HCT116 (cell line): ENCODE measurements around the gene TRUB1. TPM values are rescaled to one million over a fixed set of nuclear protein-coding genes. Genes with fewer than 3 reads are reported as not detected.

Source experiments
- ATAC-seq: fragments of 200-7000 bp; cut with Tn5 transposase; 2 replicates; pipeline ENCODE4 v1.9.1; 2020; ENCODE audit warnings: mild to moderate bottlenecking, moderate library complexity
- BruUV-seq: library from RNA; stranded (reverse); fragments of 400-500 nt; replicated peaks from 2 replicates; lab custom pipeline; 2021; lab: Mats Ljungman, UMichigan
- CTCF ChIA-PET: fragments of 300-600 bp; sonication (Branson Sonifier 250); formaldehyde crosslinking; loops from one replicate; lab custom pipeline; 2021; ENCODE audit warnings: antibody characterized with exemption; lab: Charles Lee
- POLR2A ChIA-PET: fragments of 300-600, 350-600 bp; sonication (Branson Sonifier 250); formaldehyde crosslinking; loops from one replicate; lab custom pipeline; 2021; ENCODE audit warnings: antibody characterized with exemption; lab: Charles Lee
- RAD21 ChIA-PET, 2 experiments: fragments of 300-600 bp; sonication (Branson Sonifier 250); formaldehyde crosslinking; loops; one replicate each; lab custom pipeline; 2023; ENCODE audit warnings: low total read pairs in 2 of 2; ENCODE audit not compliant: uncharacterized antibody in 2 of 2, unreplicated experiment in 2 of 2, low non-redundant PET in 1 of 2; lab: Charles Lee
- DNase-seq: peaks from one replicate; pipeline ENCODE4 v3.0.0-alpha.2; 2010; ENCODE audit warnings: low read depth, low spot score
- H2AFZ ChIP-seq: fragments of 200-600 bp; shearing (Covaris generic), sonication (generic); 2 replicates; pipeline ENCODE4 v1.6.1; 2017; ENCODE audit warnings: low read depth, mixed run types, mixed read lengths, antibody characterized with exemption, low read length; ENCODE audit not compliant: poor library complexity, severe bottlenecking
- H3K27ac ChIP-seq: 2 replicates; pipeline ENCODE4 v1.5.1; 2012; ENCODE audit warnings: low read depth, low read length
- H3K27me3 ChIP-seq: fragments of 200-600 bp; sonication (generic); 2 replicates; pipeline ENCODE4 v1.6.1; 2016; ENCODE audit warnings: mixed run types, low read length, mixed read lengths; ENCODE audit not compliant: insufficient read depth
- H3K36me3 ChIP-seq, 2 experiments: fragments of 200-500 bp in 1 of 2; fragments of 200-600 bp in 1 of 2; sonication (Bioruptor generic) in 1 of 2; sonication (generic) in 1 of 2; 2 replicates each; pipeline versions ENCODE4 v1.5.1 to v1.6.1; 2014 to 2016; ENCODE audit warnings: low read length in 2 of 2, inconsistent platforms in 1 of 2, mixed read lengths in 1 of 2, mixed run types in 1 of 2; ENCODE audit not compliant: insufficient read depth in 2 of 2, control insufficient read depth in 1 of 2
- H3K4me1 ChIP-seq, 2 experiments: fragments of 200-600 bp in 1 of 2; sonication (generic) in 1 of 2; 2 replicates each; pipeline versions ENCODE4 v1.5.1 to v1.6.1; 2012 to 2017; ENCODE audit warnings: low read length in 2 of 2, inconsistent platforms in 1 of 2, mild to moderate bottlenecking in 1 of 2, mixed read lengths in 1 of 2, mixed run types in 1 of 2, moderate library complexity in 1 of 2; ENCODE audit not compliant: insufficient read depth in 2 of 2, control insufficient read depth in 1 of 2
- H3K4me2 ChIP-seq: fragments of 200-600 bp; sonication (generic); 2 replicates; pipeline ENCODE4 v1.6.1; 2017; ENCODE audit warnings: mixed run types, low read length, mixed read lengths
- H3K4me3 ChIP-seq, 2 experiments: fragments of 200-600 bp in 1 of 2; sonication (generic) in 1 of 2; replicated peaks in 1 of 2; 2 replicates each; pipeline ENCODE4 v1.5.1; 2011 to 2016; ENCODE audit warnings: low read length in 2 of 2, control low read depth in 1 of 2, low read depth in 1 of 2, mild to moderate bottlenecking in 1 of 2, mixed read lengths in 1 of 2, mixed run types in 1 of 2
- H3K79me2 ChIP-seq: fragments of 200-600 bp; sonication (generic); 2 replicates; pipeline ENCODE4 v1.6.1; 2017; ENCODE audit warnings: mild to moderate bottlenecking, mixed run types, low read length, moderate library complexity, mixed read lengths; ENCODE audit not compliant: insufficient read depth
- H3K9ac ChIP-seq: fragments of 200-600 bp; sonication (generic); 2 replicates; pipeline ENCODE4 v1.6.1; 2016; ENCODE audit warnings: low read length, mixed read lengths
- H3K9me2 ChIP-seq: fragments of 200-600 bp; sonication (generic), shearing (Covaris generic); 2 replicates; pipeline ENCODE4 v1.6.1; 2017; ENCODE audit warnings: mixed run types, mild to moderate bottlenecking, moderate library complexity; ENCODE audit not compliant: insufficient read depth
- H3K9me3 ChIP-seq, 2 experiments: fragments of 200-500 bp in 1 of 2; fragments of 200-600 bp in 1 of 2; sonication (Bioruptor generic) in 1 of 2; sonication (generic) in 1 of 2; 2 replicates each; pipeline ENCODE4 v1.6.1; 2014 to 2017; ENCODE audit warnings: low read length in 2 of 2, mixed read lengths in 2 of 2, inconsistent platforms in 1 of 2, low read depth in 1 of 2, mild to moderate bottlenecking in 1 of 2, mixed run types in 1 of 2, moderate library complexity in 1 of 2; ENCODE audit not compliant: control insufficient read depth in 1 of 2, insufficient read depth in 1 of 2
- H4K20me1 ChIP-seq: fragments of 200-600 bp; sonication (generic), shearing (Covaris generic); 2 replicates; pipeline ENCODE4 v1.6.1; 2017; ENCODE audit warnings: mixed run types, mild to moderate bottlenecking, moderate library complexity; ENCODE audit not compliant: insufficient read depth
- CBX3 ChIP-seq: IDR thresholded peaks from 2 replicates; pipeline ENCODE4 v1.6.1; 2012; ENCODE audit warnings: low read depth
- CEBPB ChIP-seq: IDR thresholded peaks from 2 replicates; pipeline ENCODE4 v1.6.1; 2012; ENCODE audit warnings: low read depth
- EGR1 ChIP-seq: IDR thresholded peaks from 2 replicates; pipeline ENCODE4 v1.6.1; 2012; ENCODE audit warnings: low read depth
- ELF1 ChIP-seq: IDR thresholded peaks from 2 replicates; pipeline ENCODE4 v1.6.1; 2012; ENCODE audit warnings: low read depth, borderline replicate concordance
- EZH2 ChIP-seq: fragments of 200-600 bp; sonication (generic); IDR thresholded peaks from 2 replicates; pipeline ENCODE4 v1.6.1; 2017; ENCODE audit warnings: antibody characterized with exemption, mixed run types
- EZH2phosphoT487 ChIP-seq: fragments of 200-600 bp; IDR thresholded peaks from 2 replicates; pipeline ENCODE4 v1.6.1; 2018; ENCODE audit warnings: antibody characterized with exemption, borderline replicate concordance
- JUND ChIP-seq: IDR thresholded peaks from 2 replicates; pipeline ENCODE4 v1.6.1; 2012
- POLR2A ChIP-seq: IDR thresholded peaks from 2 replicates; pipeline ENCODE4 v1.7.0; 2011; ENCODE audit warnings: borderline replicate concordance; ENCODE audit not compliant: insufficient read depth, insufficient read length; ENCODE audit errors: extremely low read depth
- POLR2AphosphoS5 ChIP-seq: IDR thresholded peaks from 2 replicates; pipeline ENCODE4 v1.6.1; 2011; ENCODE audit warnings: mild to moderate bottlenecking, low read depth, low read length, moderate library complexity
- RAD21 ChIP-seq: IDR thresholded peaks from 2 replicates; pipeline ENCODE4 v1.6.1; 2012; ENCODE audit warnings: low read depth, mild to moderate bottlenecking
- REST ChIP-seq: IDR thresholded peaks from 2 replicates; pipeline ENCODE4 v1.6.1; 2012; ENCODE audit warnings: low read depth
- SIN3A ChIP-seq: IDR thresholded peaks from 2 replicates; pipeline ENCODE4 v1.6.1; 2012; ENCODE audit warnings: low read depth
- SP1 ChIP-seq: IDR thresholded peaks from 2 replicates; pipeline ENCODE4 v1.6.1; 2012; ENCODE audit warnings: low read depth
- SRF ChIP-seq: IDR thresholded peaks from 2 replicates; pipeline ENCODE4 v1.6.1; 2012; ENCODE audit warnings: low read depth
- TCF7L2 ChIP-seq: IDR thresholded peaks from 2 replicates; pipeline ENCODE4 v1.7.0; 2011; ENCODE audit warnings: borderline replicate concordance, inconsistent platforms; ENCODE audit not compliant: insufficient read depth, insufficient read length; ENCODE audit errors: extremely low read depth
- ZBTB33 ChIP-seq: IDR thresholded peaks from 2 replicates; pipeline ENCODE4 v1.6.1; 2011; ENCODE audit warnings: mild to moderate bottlenecking, low read length, moderate library complexity; ENCODE audit not compliant: insufficient replicate concordance; ENCODE audit errors: extremely low read depth
- ZFX ChIP-seq: fragments of 450-650 bp; IDR thresholded peaks from 2 replicates; pipeline ENCODE4 v1.6.1; 2017
- intact Hi-C: fragments of 100-400 bp; cut with micrococcal nuclease; formaldehyde crosslinking; loops from 2 replicates; pipeline ENCODE4 v1.10.0; 2022
- total RNA-seq: library from RNA; stranded (reverse); gene quantifications from one replicate; pipeline ENCODE4 v1.2.1, GENCODE V29; 2021; ENCODE audit not compliant: unreplicated experiment

The TRUB1 gene
- total RNA-seq, 1 experiment from 2014 or later, result 44.1 TPM

GRCh38 chr10:114996542-114996941 lies 58.5 kb downstream of the TRUB1 start:
- ChIA-PET RAD21 (no interaction called here), CTCF (no interaction called here), POLR2A (no interaction called here)
- Histone ChIP-seq H3K4me2 (no peak overlapping the region), H3K4me3 (no peak overlapping the region), H3K9me2 (no peaks in the 10 kb centered on the region), H3K79me2 (no peaks in the 10 kb centered on the region), H3K36me3 (no peaks in the 10 kb centered on the region), H2AFZ (no peak overlapping the region), H3K27me3 (no peaks in the 10 kb centered on the region), H4K20me1 (no peaks in the 10 kb centered on the region), H3K9ac (no peak overlapping the region), H3K27ac (no peak overlapping the region), H3K9me3 (no peaks in the 10 kb centered on the region), H3K4me1 (no peaks in the 10 kb centered on the region)
- intact Hi-C loops, result no loop called here
- BruUV-seq, result no TSS peak
- DNase-seq (no peak), ATAC-seq (no peak)
- TF ChIP-seq JUND (no peak), ZBTB33 (no peak), SP1 (no peak), REST (no peak), POLR2AphosphoS5 (no peak), CBX3 (no peak), EZH2 (no peak), ELF1 (no peak), SIN3A (no peak), RAD21 (no peak), POLR2A (no peak), TCF7L2 (no peak), CEBPB (no peak), ZFX (no peak), SRF (no peak), EZH2phosphoT487 (no peak), EGR1 (no peak)
- TF ChIP-seq, all 23 proteins: peak for 0
